DMS53 treated with DMSO at 0.1 percent for 48 hours (cell line): ENCODE measurements around the gene M6PR.
A peak's percentile ranks its signal among the peaks of the same experiment; 100 is the strongest.
"Not testable (repeated sequence)": the region's sequence is repeated elsewhere in the genome, so short reads cannot be mapped to it uniquely, and the experiment has no call there.

Experiments used
- DNase-seq: peaks from one replicate; lab custom pipeline; 2025; ENCODE audit not compliant: unreplicated experiment; lab: John Stamatoyannopoulos, UW

The M6PR gene

DNA sequence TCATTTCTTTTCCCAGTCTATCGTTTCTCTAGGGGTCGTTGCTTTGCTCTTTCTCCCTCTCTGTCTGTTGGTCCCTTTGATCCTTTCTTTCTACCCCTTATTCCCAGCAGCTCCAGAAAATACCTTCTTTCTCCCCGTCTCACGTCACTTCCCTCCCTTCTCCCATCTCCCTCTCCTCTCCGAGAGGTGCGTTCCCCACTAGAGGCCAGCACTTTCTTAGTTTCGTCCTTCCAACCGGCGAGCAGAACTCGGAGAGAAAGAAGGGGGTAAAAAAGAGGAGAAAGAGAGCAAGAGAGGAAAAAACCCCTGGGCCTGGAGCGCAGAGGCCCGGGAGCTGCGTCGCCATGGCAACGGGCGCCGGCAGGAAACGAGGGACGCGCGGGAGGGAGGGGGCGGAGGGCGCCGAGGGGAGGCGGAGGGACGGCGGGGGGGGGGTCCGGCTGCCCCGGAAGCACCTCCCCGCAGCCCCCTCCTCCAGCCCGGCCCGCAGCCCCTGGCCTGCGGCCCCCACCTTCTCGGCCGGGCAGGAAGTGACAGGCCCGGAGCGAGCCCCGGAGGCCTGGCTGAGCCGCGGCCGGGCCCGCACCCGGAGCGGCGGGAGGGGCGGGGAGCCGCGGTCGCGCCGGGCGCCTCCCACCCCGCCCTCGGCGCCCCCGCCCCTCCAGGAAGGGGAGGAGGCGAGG is 35.3 kb downstream of the M6PR start, which contains the start of gene PHC1:
Gene PHC1, plus strand, starts transcription at position 477 of the 683 bp plus-strand sequence. CDS start 3,169 bp downstream, outside the sequence.
- DNase-seq, result peak; percentile 80

DNA sequence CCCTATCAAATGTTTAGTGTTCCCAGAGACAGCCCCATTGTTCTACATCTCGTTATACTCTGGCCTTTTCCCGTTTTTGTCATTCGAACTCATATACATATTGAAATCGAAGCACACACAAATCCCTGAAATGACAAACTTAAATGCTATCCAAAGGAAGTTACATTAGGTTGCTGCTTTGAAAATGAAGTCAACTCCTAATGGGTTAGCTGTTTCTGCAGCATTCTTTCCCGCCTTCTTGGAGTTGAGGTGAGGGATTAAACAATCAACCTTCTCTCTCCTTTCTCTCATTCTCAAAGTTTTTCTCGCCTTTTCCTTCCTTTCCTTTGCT is 35.8 kb downstream of the M6PR start:
- DNase-seq, result peak; percentile 53

DNA sequence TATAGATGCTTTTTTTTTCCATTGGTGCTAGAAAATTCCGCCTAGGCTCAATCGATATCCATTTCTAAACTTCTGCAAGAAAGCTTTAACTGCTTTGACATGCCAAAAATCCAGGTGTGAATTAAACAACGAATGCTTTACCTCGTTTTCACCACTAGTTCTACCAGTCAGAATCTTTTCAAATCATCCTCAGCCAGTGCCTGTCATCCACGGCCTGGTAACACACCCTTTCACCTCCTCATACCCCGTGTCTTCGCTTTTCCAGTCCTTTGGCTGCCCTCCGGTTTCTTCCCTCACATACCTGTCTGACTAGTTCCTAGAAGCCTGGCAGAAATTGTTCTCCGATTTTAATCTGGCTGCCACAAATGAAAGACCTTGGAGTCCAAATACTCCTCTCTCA is 36.5 kb downstream of the M6PR start:
- no peak for DNase-seq

DNA sequence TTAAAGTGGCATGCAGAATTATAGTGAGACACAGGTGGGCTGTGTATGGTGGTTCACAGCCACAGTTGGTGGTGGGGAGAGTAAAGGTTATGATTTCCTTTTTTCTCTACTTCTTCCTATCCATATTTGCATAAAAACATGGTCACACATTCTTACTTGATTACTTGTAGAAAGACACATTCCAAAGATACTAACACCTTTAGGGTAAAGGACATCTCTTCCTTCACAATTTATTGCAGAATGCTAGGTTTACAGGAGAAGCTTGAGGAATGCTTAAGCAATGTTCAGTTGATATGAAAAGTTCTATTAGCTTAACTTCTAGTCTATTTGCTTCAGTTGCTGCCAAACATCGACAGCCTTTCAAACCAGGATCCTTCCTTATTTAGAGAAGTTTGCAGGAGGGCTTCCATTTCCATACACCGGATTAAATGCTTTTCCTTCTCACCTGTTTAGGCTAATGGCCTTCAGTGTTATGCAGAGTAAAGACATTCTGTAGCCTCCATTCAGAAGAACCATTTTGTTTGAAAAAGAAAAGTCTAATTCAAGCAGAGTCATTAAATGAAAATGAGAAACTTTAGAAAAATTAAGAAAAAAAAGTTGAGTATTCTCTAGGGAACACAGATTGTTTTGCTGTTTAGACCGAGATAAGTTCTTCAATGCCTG is 37.7 kb downstream of the M6PR start:
- DNase-seq, result no peak

DNA sequence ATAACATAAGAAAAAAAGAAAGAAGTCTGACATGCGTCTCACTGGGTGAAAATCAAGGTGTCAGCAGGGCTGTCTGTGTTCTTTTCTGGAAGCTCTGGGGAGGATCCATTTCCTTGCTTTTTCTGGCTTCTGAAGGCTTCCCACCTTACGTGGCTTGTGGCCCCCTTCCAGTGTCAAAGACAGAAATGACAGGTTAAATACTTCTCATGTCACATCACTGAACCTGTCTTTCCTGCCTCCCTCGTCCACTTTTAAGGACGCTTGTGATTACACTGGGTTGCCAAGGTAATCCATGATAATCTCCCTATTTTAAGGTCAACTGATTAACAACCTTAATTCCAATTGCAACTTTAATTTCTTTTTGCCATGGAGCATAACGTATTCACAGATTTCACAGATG is 39.7 kb downstream of the M6PR start:
- no peak for DNase-seq

DNA sequence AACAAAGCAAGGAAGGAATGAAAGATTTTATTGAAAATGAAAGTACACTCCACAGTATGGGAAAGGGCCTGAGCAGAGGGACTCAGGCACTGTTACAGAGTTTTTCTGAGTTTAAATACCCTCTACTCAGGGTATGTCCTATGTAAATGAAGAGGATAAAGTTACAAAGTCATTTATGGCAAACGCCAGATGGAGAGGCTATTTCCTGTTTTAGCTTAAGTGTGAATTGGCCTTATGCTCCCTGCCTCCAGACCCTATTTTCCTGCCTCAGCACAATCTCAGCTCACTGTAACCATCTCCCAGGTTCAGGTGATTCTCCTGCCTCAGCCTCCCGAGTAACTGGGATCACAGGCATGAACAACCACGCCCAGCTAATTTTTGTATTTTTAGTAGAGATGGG is 41.9 kb downstream of the M6PR start:
- DNase-seq, result no peak

DNA sequence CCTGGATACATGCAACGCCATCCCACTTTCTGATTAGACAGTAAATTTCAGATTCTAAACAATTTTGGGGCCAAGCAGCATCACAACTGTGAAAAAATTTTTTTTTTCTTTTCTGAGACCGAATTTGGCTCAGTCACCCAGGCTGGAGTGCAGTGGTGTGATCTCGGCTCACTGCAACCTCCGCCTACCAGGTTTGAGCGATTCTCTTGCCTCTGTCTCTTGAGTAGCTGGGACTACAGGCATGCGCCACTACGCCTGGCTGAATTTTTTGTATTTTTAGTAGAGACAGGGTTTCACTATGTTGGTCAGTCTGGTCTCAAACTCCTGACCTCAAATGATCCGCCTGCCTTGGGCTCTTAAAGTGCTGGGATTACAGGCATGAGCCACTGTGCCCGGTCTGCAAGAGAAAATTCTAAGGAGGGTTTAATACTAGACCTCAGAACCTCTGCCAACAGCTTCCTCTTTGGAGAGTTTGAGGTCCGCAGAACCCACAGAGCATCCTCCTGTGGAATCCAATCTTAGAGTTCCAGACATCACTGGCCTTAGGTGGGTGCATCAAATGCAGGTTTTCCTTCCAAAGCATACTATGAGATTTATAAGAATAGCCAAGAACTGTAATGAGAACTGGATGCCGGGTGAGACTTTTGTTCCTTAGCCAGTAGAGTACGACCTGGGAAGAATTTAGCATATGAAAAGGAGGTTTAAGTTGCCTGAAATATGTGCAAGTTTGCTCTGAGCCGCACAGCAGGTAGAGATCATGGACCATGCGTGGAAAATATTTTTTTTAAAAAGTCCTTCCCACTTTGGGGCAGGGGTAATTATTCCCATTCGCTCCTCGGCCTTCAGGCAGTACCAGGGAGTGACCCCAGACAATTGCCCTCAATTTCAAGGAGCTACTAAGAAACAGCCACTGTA is 42.9 kb downstream of the M6PR start:
- DNase-seq, result no peak

DNA sequence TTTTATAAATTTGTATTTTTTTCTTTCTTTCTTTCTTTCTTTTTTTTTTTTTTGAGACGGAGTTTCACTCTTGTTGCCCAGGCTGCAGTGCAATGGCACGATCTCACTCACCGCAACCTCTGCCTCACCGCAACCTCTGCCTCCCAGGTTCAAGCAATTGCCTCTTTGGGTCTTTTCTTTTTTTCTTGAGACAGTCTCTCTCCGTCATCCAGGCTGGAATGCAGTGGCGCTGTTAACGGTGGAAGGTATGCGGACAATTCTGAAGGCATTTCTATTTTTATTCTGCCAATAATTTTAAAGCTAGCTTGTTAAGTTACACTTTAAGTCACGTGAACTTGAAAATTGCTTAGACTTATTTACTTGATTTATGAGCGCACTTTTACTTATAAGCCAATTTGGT is 43.9 kb downstream of the M6PR start:
- no peak for DNase-seq

DNA sequence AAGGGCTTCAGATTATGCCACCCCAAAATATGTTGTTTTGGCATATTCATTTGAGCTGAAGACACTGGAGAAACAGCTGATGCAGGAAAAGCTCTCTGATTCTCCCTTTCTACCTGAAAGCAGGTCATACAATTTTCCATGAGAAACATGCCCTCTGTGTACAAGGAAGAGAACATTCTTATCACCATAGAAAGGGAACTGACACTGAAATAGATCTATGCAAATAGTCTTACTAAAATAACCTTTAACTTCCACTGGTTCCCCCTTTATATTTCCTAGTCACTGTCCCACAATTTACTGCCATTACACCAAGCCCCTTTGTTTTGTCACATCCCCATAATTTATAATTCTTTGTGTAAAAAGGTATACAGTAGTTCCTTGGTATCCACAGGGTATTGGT is 44.8 kb downstream of the M6PR start:
- no peak for DNase-seq

DNA sequence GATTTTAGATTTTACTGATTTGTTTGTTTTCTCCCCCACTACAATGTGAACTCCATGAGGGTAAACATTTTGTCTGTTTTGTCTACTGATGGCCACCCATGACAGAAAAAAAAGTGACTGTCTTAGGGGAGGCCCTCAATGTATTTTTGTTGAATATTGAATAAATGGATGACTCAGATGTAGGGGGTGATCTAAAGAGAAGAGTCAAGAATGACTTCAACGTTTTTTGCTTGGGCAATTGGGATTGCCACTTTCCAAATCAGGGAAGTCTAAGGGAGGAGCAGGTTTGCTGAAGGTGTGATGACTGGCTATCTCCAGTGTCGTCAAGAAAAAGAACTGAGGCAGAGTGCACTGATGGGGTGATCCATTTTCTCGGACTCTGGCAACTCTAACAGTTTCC is 45.8 kb downstream of the M6PR start:
- no peak for DNase-seq

DNA sequence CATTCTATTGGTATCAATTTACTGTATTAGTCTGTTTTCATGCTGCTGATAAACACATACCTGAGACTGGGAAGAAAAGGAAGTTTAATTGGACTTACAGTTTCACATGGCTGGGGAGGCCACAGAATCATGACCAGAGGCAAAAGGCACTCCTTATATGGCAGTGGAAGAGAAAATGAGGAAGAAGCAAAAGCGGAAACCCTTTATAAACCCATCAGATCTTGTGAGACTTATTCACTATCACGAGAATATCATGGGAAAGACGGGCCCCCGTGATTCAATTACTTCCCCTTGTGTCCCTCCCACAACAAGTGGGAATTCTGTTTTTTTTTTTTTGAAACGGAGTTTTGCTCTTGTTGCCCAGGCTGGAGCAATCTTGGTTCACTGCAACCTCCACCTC is 46.7 kb downstream of the M6PR start:
- not testable (repeated sequence) for DNase-seq

DNA sequence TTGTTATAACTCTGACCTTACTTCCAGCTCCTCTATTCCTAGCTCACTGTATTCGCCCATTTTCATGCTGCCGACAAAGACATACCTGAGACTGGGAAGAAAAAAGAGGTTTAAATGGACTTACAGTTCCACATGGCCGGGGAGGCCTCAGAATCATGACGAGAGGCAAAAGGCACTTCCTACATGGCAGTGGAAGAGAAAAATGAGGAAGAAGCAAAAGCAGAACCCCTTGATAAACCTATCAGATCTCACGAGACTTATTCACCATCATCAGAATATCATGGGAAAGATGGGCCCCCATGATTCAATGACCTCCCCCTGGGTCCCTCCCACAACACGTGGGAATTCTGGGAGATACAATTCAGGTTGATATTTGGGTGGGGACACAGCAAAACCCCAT is 49.6 kb downstream of the M6PR start:
- DNase-seq, result no peak

DNA sequence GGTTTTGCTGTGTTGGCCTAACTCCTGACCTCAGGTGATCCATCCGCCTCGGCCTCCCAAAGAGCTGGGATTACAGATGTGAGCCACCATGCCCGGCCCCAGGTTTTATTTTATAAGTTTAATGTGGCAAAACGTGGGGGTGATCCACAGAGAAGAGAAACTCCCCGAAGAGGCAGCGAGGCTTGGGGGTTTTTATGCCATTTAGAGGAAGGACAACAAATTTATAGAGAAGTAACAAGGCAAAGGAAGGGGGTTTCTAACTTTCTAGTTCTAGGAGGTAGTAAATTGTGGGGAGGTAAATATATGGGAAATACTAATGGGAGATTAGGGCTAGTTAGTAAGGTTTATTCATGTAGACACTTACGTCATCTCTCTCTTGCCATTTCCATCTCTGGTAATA is 52.4 kb downstream of the M6PR start:
- DNase-seq, result no peak

DNA sequence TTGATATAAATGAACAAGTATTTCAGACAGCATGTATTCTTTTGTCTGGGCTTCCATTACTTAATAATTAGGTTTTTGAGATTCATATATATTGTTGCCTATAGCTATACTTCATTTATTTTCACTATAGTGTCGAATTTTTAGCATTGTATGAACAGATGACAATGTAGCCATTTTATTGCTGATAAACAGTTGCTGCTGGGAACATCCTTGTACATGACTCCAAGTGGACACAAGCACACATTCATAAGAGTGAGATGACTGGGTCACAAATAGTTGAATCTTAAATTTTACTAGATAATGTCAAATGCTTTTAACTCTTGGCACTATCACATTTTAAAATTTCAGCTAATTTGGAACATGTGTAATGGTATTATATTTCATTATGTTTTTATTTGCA is 54.5 kb downstream of the M6PR start:
- no peak for DNase-seq

DNA sequence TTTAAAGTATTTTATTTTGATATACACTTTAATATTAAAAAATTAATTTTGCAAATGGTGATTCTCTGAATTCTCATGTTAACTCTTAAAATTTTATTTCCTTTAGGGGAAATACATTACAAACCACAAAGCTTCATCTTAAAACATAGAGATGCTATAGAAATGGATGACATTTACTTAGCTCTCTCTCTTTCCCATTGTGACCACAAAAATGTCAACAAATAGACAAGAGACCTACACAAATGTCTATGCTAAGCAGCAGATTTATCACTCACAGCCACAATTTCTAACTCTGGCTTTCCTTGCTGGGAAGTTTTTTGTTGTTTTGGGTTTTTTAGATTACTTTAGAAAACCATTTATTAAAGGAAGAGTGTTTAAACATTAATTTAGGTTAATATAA is 55.1 kb downstream of the M6PR start:
- DNase-seq, result no peak

DNA sequence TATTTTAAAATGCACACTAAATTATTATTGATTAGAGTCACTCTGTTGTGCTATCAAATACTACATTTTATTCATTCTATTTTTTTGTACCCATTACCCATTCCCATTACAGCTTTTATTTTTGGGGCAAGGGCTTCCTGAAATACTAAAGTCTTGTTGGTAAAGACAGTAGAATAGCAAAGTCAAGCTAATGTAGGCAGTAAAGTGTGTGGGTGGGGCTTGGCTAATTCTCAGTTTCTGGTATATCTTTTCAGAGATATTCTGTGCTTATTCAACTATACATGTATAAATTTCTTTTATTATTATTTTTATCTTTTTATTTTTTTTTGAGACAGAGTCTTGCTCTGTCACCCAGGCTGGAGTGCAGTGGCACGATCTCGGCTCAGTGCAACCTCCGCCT is 57.5 kb downstream of the M6PR start:
- no peak for DNase-seq
